ENCODE measurements around the gene PROKR2. TPM values are rescaled to one million over a fixed set of nuclear protein-coding genes. Genes with fewer than 3 reads are reported as not detected.

The PROKR2 gene
- total and polyA plus RNA-seq, 7 donors: not detected

GRCh38 chr20:5361176-5361575, 44.4 kb upstream of the PROKR2 start:
- no peak for TF ChIP-seq CTCF (IDR thresholded peaks at IDR 0.05)
- no peak for TF ChIP-seq POLR2A (IDR thresholded peaks at IDR 0.05)
- TF ChIP-seq EP300 (IDR thresholded peaks at IDR 0.05): no peak
- TF ChIP-seq POLR2AphosphoS5 (IDR thresholded peaks at IDR 0.05): no peak
- WGBS, 2 donors: 68 to 71% methylated on average over 4 of the region's 4 CpGs
- no peaks in the 10 kb centered on the region for H3K27me3 ChIP-seq
- intact Hi-C loops (cut with DNase I): no loop called here
- H3K27ac ChIP-seq: no peak overlapping the region
- DNase-seq: no peak
- no peaks in the 10 kb centered on the region for H3K36me3 ChIP-seq
- H3K4me3 ChIP-seq: no peak overlapping the region
- H3K4me1 ChIP-seq: no peaks in the 10 kb centered on the region
- H3K9me3 ChIP-seq: peaks cover 0 to 5% (median 0%) of the 10 kb centered on the region in 4 donors

GRCh38 chr20:5357946-5358345, 41.2 kb upstream of the PROKR2 start:
- DNase-seq: no peak
- Histone ChIP-seq H3K4me1 (no peaks in the 10 kb centered on the region), H3K27ac (no peak overlapping the region), H3K36me3 (no peaks in the 10 kb centered on the region), H3K27me3 (no peaks in the 10 kb centered on the region), H3K9me3 (no peaks in the 10 kb centered on the region), H3K4me3 (no peak overlapping the region)
- TF ChIP-seq EP300 (IDR thresholded peaks at IDR 0.05) (no peak), POLR2AphosphoS5 (IDR thresholded peaks at IDR 0.05) (no peak), CTCF (IDR thresholded peaks at IDR 0.05) (no peak)
- WGBS, 2 donors: 57 to 87% methylated on average over 2 of the region's 2 CpGs
- intact Hi-C loops (cut with DNase I): no loop called here

- Histone ChIP-seq H3K27ac (no peak overlapping the region), H3K27me3 (no peaks in the 10 kb centered on the region), H3K36me3 (no peaks in the 10 kb centered on the region), H3K4me3 (no peak overlapping the region), H3K9me3 (no peaks in the 10 kb centered on the region), H3K4me1 (no peaks in the 10 kb centered on the region)
- 75 to 81% methylated on average over 4 of the region's 4 CpGs for WGBS, 2 donors
- intact Hi-C loops (cut with DNase I): no loop called here
- no peak for DNase-seq
- TF ChIP-seq POLR2AphosphoS5 (IDR thresholded peaks at IDR 0.05) (no peak), POLR2A (IDR thresholded peaks at IDR 0.05) (no peak), EP300 (IDR thresholded peaks at IDR 0.05) (no peak), CTCF (IDR thresholded peaks at IDR 0.05) (no peak)
These were observed 40.2 kb upstream of the PROKR2 start for GRCh38 chr20:5356941-5357340.

GRCh38 chr20:5354901-5355300, 38.1 kb upstream of the PROKR2 start:
- Histone ChIP-seq H3K36me3 (no peaks in the 10 kb centered on the region), H3K4me3 (no peak overlapping the region), H3K27ac (no peak overlapping the region), H3K9me3 (no peaks in the 10 kb centered on the region), H3K4me1 (no peaks in the 10 kb centered on the region), H3K27me3 (no peaks in the 10 kb centered on the region)
- no peak for TF ChIP-seq CTCF (IDR thresholded peaks at IDR 0.05)
- no peak for TF ChIP-seq POLR2A (IDR thresholded peaks at IDR 0.05)
- TF ChIP-seq POLR2AphosphoS5 (IDR thresholded peaks at IDR 0.05): no peak
- TF ChIP-seq EP300 (IDR thresholded peaks at IDR 0.05): no peak
- no peak for DNase-seq
- WGBS, 2 donors: 69 to 82% methylated on average over 2 of the region's 2 CpGs
- intact Hi-C loops (cut with DNase I): no loop called here
